ENCODE results near the gene FNDC5. TPM values are rescaled to one million over a fixed set of nuclear protein-coding genes. Genes with fewer than 3 reads are reported as not detected.

Gene FNDC5
- total and polyA plus RNA-seq, 9 of the 15 experiments (the other 6 are each of a cell fraction or from before 2014, with no cell fraction given) = 0.06 to 2.1 (median 0.22) TPM

GRCh38 chr1:32867671-32868070 lies 3.0 kb downstream of the FNDC5 start:
- no peak overlapping the region for H3K4me2 ChIP-seq (ENCODE audit: insufficient read depth, low read length)
- TF ChIP-seq BRD9 (IDR thresholded peaks at IDR 0.05; ENCODE audit: low read depth, partially characterized antibody) (no peak), NCOA1 (IDR thresholded peaks at IDR 0.05; ENCODE audit: low read depth) (no peak), TARDBP (IDR thresholded peaks at IDR 0.05) (no peak), FOXJ3 (CRISPR knock-in tag; IDR thresholded peaks at IDR 0.05) (no peak)
- no peaks in the 10 kb centered on the region for H3K9me3 ChIP-seq (replicated peaks; ENCODE audit: control insufficient read depth, insufficient read depth, low read depth, low read length)
- no peaks in the 10 kb centered on the region for H3K79me2 ChIP-seq (ENCODE audit: control insufficient read depth, insufficient read depth, low read length)
- no peaks in the 10 kb centered on the region for H3K9me1 ChIP-seq (ENCODE audit: control insufficient read depth, insufficient read depth, low read length)
- no TSS peak for BruUV-seq (replicated peaks)
- in situ Hi-C loops (cut with MboI) (no loop called here), intact Hi-C loops (cut with micrococcal nuclease) (no loop called here)
- peaks cover 5 to 18% of the 10 kb centered on the region in 2 experiments; a peak in 3 of 5 replicates for H3K4me1 ChIP-seq (replicated peaks in 1 of 2; ENCODE audit: control insufficient read depth in 2 of 2, insufficient read depth in 2 of 2, low read length in 2 of 2)
- no peak overlapping the region for H3K4me3 ChIP-seq
- 47% methylated on average over 7 of the region's 7 CpGs for WGBS (ENCODE audit: insufficient coverage, low coverage, missing lambda C conversion rate)
- peaks cover 7% of the 10 kb centered on the region; the same call in 2 of the 3 replicates for H3K36me3 ChIP-seq (ENCODE audit: control insufficient read depth, insufficient read depth, low read length)
- no peak overlapping the region for H3K27ac ChIP-seq (ENCODE audit: extremely low read depth, low read depth, low read length)
- H3K9ac ChIP-seq (ENCODE audit: insufficient read depth in 1 of 2, low read depth in 2 of 2, low read length in 2 of 2) = no peak overlapping the region
- DNase-seq (ENCODE audit: extremely low read depth in 1 of 4, low spot score in 3 of 4) = no peak
- peaks cover 9% of the 10 kb centered on the region for H4K20me1 ChIP-seq (replicated peaks; ENCODE audit: control insufficient read depth, insufficient read depth, low read length)
- ChIA-PET POLR2A (interaction anchor here (0.6 to 2.3 kb wide), 4 partner anchors 8 to 523 kb away, joined by 3 to 7 read pairs (median 5); no protein-coding TSS in a partner anchor), CTCF (ENCODE audit: low intra/inter-chr PET ratio) (no interaction called here)
- ATAC-seq = no peak
- no peak overlapping the region for H2AFZ ChIP-seq (ENCODE audit: low read depth, low read length)
- no peak for FAIRE-seq
- peaks cover 4 to 20% of the 10 kb centered on the region in 2 experiments; a peak in 3 of 5 replicates for H3K27me3 ChIP-seq (ENCODE audit: control insufficient read depth in 2 of 2, insufficient read depth in 2 of 2, low read length in 2 of 2)

- 55% methylated on average over 5 of the region's 5 CpGs for WGBS (ENCODE audit: insufficient coverage, low coverage, missing lambda C conversion rate)
- no peak for FAIRE-seq
- Histone ChIP-seq H3K36me3 (ENCODE audit: control insufficient read depth, insufficient read depth, low read length) (peaks cover 11% of the 10 kb centered on the region; the same call in 2 of the 3 replicates), H3K27me3 (ENCODE audit: control insufficient read depth in 2 of 2, insufficient read depth in 2 of 2, low read length in 2 of 2) (peaks cover 4 to 19% of the 10 kb centered on the region in 2 experiments; a peak in 3 of 5 replicates), H2AFZ (ENCODE audit: low read depth, low read length) (no peak overlapping the region), H3K9me3 (replicated peaks; ENCODE audit: control insufficient read depth, insufficient read depth, low read depth, low read length) (no peaks in the 10 kb centered on the region), H3K4me1 (replicated peaks in 1 of 2; ENCODE audit: control insufficient read depth in 2 of 2, insufficient read depth in 2 of 2, low read length in 2 of 2) (peaks cover 5 to 18% of the 10 kb centered on the region in 2 experiments; a peak in 3 of 5 replicates), H3K9me1 (ENCODE audit: control insufficient read depth, insufficient read depth, low read length) (no peaks in the 10 kb centered on the region), H3K9ac (ENCODE audit: insufficient read depth in 1 of 2, low read depth in 2 of 2, low read length in 2 of 2) (no peak overlapping the region), H3K79me2 (ENCODE audit: control insufficient read depth, insufficient read depth, low read length) (no peaks in the 10 kb centered on the region), H3K4me2 (ENCODE audit: insufficient read depth, low read length) (no peak overlapping the region), H3K27ac (ENCODE audit: extremely low read depth, low read depth, low read length) (no peak overlapping the region), H3K4me3 (no peak overlapping the region), H4K20me1 (replicated peaks; ENCODE audit: control insufficient read depth, insufficient read depth, low read length) (peaks cover 9% of the 10 kb centered on the region)
- ATAC-seq = no peak
- no peak for DNase-seq (ENCODE audit: extremely low read depth in 1 of 4, low spot score in 3 of 4)
- no TSS peak for BruUV-seq (replicated peaks)
- CTCF ChIA-PET (ENCODE audit: low intra/inter-chr PET ratio) = no interaction called here
- in situ Hi-C loops (cut with MboI) = no loop called here
- POLR2A ChIA-PET = interaction anchor here (0.6 to 2.3 kb wide), 4 partner anchors 8 to 368 kb away, joined by 3 to 7 read pairs (median 6); no protein-coding TSS in a partner anchor
- intact Hi-C loops (cut with micrococcal nuclease) = no loop called here
- TF ChIP-seq LARP7 (IDR thresholded peaks at IDR 0.05) (no peak), NKRF (IDR thresholded peaks at IDR 0.05; ENCODE audit: borderline replicate concordance) (no peak), NFYB (IDR thresholded peaks at IDR 0.05; ENCODE audit: extremely low read depth, insufficient read length) (no peak), ZNF133 (CRISPR knock-in tag; IDR thresholded peaks at IDR 0.05) (no peak), CCNT2 (IDR thresholded peaks at IDR 0.05; ENCODE audit: borderline replicate concordance, extremely low read depth, insufficient read length, low read depth, low read length) (no peak), NFE2L1 (tag; IDR thresholded peaks at IDR 0.05; ENCODE audit: borderline replicate concordance, low read depth) (no peak), MNT (conservative IDR thresholded peaks at IDR 0.05) (no peak), ZKSCAN3 (CRISPR knock-in tag; IDR thresholded peaks at IDR 0.05) (no peak), RBM25 (IDR thresholded peaks at IDR 0.05; ENCODE audit: low read depth, low read length, severe bottlenecking) (no peak), ZNF197 (CRISPR knock-in tag; IDR thresholded peaks at IDR 0.05; ENCODE audit: low read depth) (no peak)
These were observed 3.6 kb downstream of the FNDC5 start for GRCh38 chr1:32867151-32867550.

Measured in K562 (cell line).